Breast epithelium (tissue), 4 donors: Measurements from ENCODE around the gene IFI44L. TPM values are rescaled to one million over a fixed set of nuclear protein-coding genes. Genes with fewer than 3 reads are reported as not detected.

Experiments used
- DNase-seq, 2 donors: peaks; one replicate each; pipeline ENCODE4 v3.0.0-alpha.2; 2019; ENCODE audit warnings: low spot score in 2 of 2
- H3K27ac ChIP-seq, 2 donors: fragments of 200-600 bp; sonication (generic) in 1 of 2; one replicate each; pipeline ENCODE4 v1.5.1; 2016 to 2019; ENCODE audit warnings: mild to moderate bottlenecking in 1 of 2
- H3K27me3 ChIP-seq, 2 donors: fragments of 200-600 bp; sonication (generic) in 1 of 2; one replicate each; pipeline versions ENCODE4 v1.5.1 to v1.6.0; 2017 to 2019; ENCODE audit warnings: control low read depth in 1 of 2, mild to moderate bottlenecking in 1 of 2
- H3K36me3 ChIP-seq: fragments of 200-600 bp; one replicate; pipeline ENCODE4 v1.5.1; 2019
- H3K4me1 ChIP-seq, 2 donors: fragments of 200-600 bp; sonication (generic); one replicate each; pipeline ENCODE4 v1.5.1; 2016 to 2019; ENCODE audit warnings: control low read depth in 1 of 2
- H3K4me3 ChIP-seq, 3 donors: fragments of 200-600 bp; sonication (generic); 1 replicate in 2 of 3; 2 replicates in 1 of 3; pipeline ENCODE4 v1.5.1; 2016 to 2019; ENCODE audit warnings: mild to moderate bottlenecking in 3 of 3, moderate library complexity in 2 of 3
- H3K9me3 ChIP-seq, 2 donors: fragments of 200-600 bp; sonication (generic) in 1 of 2; one replicate each; pipeline ENCODE4 v1.5.1; 2016 to 2019; ENCODE audit warnings: control low read depth in 1 of 2
- CTCF ChIP-seq, 3 donors: fragments of 450-650 bp; IDR thresholded peaks; one replicate each; pipeline ENCODE4 v1.5.1; 2016 to 2017; ENCODE audit warnings: antibody characterized with exemption in 3 of 3, mild to moderate bottlenecking in 3 of 3, moderate library complexity in 3 of 3
- POLR2A ChIP-seq: fragments of 450-650 bp; IDR thresholded peaks from one replicate; pipeline ENCODE4 v1.6.1; 2016; ENCODE audit warnings: antibody characterized with exemption, mild to moderate bottlenecking, moderate library complexity
- POLR2AphosphoS5 ChIP-seq, 3 donors: sonication (generic); formaldehyde crosslinking; IDR thresholded peaks; one replicate each; pipeline ENCODE4 v1.6.1; 2017; ENCODE audit warnings: antibody characterized with exemption in 3 of 3
- intact Hi-C: fragments of 100-400 bp; cut with DNase I; formaldehyde crosslinking; loops from one replicate; pipeline ENCODE4 v1.15.1; 2023; ENCODE audit warnings: low total_unique reads
- total RNA-seq, 3 donors: library from RNA; depleted of rRNA; stranded (reverse); fragments of >200 nt; gene quantifications; one replicate each; pipeline ENCODE4 v1.1.0, GENCODE V29; 2016

The IFI44L gene
- total RNA-seq, 3 donors from 2014 or later, result 4.3 to 13.4 (median 7.8) TPM

- TF ChIP-seq CTCF (IDR thresholded peaks at IDR 0.05), result no peak
- TF ChIP-seq POLR2A, result no peak
- TF ChIP-seq POLR2AphosphoS5 (IDR thresholded peaks at IDR 0.05), result no peak
- intact Hi-C loops, result no loop called here
These were observed 13.0 kb downstream of the IFI44L start for GRCh38 chr1:78633209-78633608.

GRCh38 chr1:78640462-78640861, 20.2 kb downstream of the IFI44L start:
- intact Hi-C loops, result no loop called here
- no peak overlapping the region for H3K4me3 ChIP-seq
- H3K9me3 ChIP-seq, result no peaks in the 10 kb centered on the region
- no peak overlapping the region for H3K27ac ChIP-seq
- no peaks in the 10 kb centered on the region for H3K36me3 ChIP-seq
- TF ChIP-seq POLR2A (no peak), CTCF (IDR thresholded peaks at IDR 0.05) (no peak), POLR2AphosphoS5 (IDR thresholded peaks at IDR 0.05) (no peak)
- no peaks in the 10 kb centered on the region for H3K27me3 ChIP-seq
- no peak for DNase-seq
- H3K4me1 ChIP-seq, result no peaks in the 10 kb centered on the region

More at GRCh38 chr1:78633209-78633608, 13.0 kb downstream of the IFI44L start:
- no peak for DNase-seq
- no peaks in the 10 kb centered on the region for H3K9me3 ChIP-seq
- H3K36me3 ChIP-seq, result no peaks in the 10 kb centered on the region
- no peaks in the 10 kb centered on the region for H3K27me3 ChIP-seq
- H3K4me3 ChIP-seq, result no peak overlapping the region
- H3K27ac ChIP-seq, result no peak overlapping the region
- H3K4me1 ChIP-seq, result no peaks in the 10 kb centered on the region

GRCh38 chr1:78641558-78641957, 21.3 kb downstream of the IFI44L start:
- H3K27ac ChIP-seq, result no peak overlapping the region
- intact Hi-C loops, result no loop called here
- DNase-seq, result no peak

GRCh38 chr1:78645723-78646122, 25.5 kb downstream of the IFI44L start:
- intact Hi-C loops, result no loop called here

More at GRCh38 chr1:78641558-78641957, 21.3 kb downstream of the IFI44L start:
- no peak for TF ChIP-seq CTCF (IDR thresholded peaks at IDR 0.05)
- no peak for TF ChIP-seq POLR2AphosphoS5 (IDR thresholded peaks at IDR 0.05)
- no peak for TF ChIP-seq POLR2A
- no peaks in the 10 kb centered on the region for H3K36me3 ChIP-seq
- H3K4me1 ChIP-seq, result no peaks in the 10 kb centered on the region
- no peak overlapping the region for H3K4me3 ChIP-seq
- H3K9me3 ChIP-seq, result no peaks in the 10 kb centered on the region
- no peaks in the 10 kb centered on the region for H3K27me3 ChIP-seq

GRCh38 chr1:78647238-78647637, 27.0 kb downstream of the IFI44L start:
- H3K4me3 ChIP-seq, result no peak overlapping the region

More at GRCh38 chr1:78645723-78646122, 25.5 kb downstream of the IFI44L start:
- no peak for DNase-seq
- no peak for TF ChIP-seq POLR2A
- TF ChIP-seq CTCF (IDR thresholded peaks at IDR 0.05), result no peak
- no peak for TF ChIP-seq POLR2AphosphoS5 (IDR thresholded peaks at IDR 0.05)
- Histone ChIP-seq H3K9me3 (no peaks in the 10 kb centered on the region), H3K4me3 (no peak overlapping the region), H3K36me3 (no peaks in the 10 kb centered on the region), H3K27ac (no peak overlapping the region), H3K27me3 (no peaks in the 10 kb centered on the region), H3K4me1 (peaks cover 0 to 1% of the 10 kb centered on the region in 2 donors)

More at GRCh38 chr1:78647238-78647637, 27.0 kb downstream of the IFI44L start:
- no peaks in the 10 kb centered on the region for H3K9me3 ChIP-seq
- H3K36me3 ChIP-seq, result no peaks in the 10 kb centered on the region
- H3K27ac ChIP-seq, result no peak overlapping the region
- intact Hi-C loops, result no loop called here
- TF ChIP-seq CTCF (IDR thresholded peaks at IDR 0.05) (no peak), POLR2AphosphoS5 (IDR thresholded peaks at IDR 0.05) (no peak), POLR2A (no peak)
- no peak for DNase-seq
- H3K27me3 ChIP-seq, result no peaks in the 10 kb centered on the region
- H3K4me1 ChIP-seq, result peaks cover 0 to 4% of the 10 kb centered on the region in 2 donors
